Glutamatergic neuron (in vitro differentiated cells): Measurements from ENCODE around the gene TBL1XR1. TPM values are rescaled to one million over a fixed set of nuclear protein-coding genes. Genes with fewer than 3 reads are reported as not detected.

Source experiments
- DNase-seq: peaks from one replicate; pipeline ENCODE4 v3.0.0; 2022
- H3K27ac Mint-ChIP-seq: one replicate; pipeline ENCODE4 v1.8.0; 2020; ENCODE audit warnings: mild to moderate bottlenecking, mixed read lengths, inconsistent platforms; ENCODE audit not compliant: unreplicated experiment
- H3K27me3 Mint-ChIP-seq: one replicate; pipeline ENCODE4 v1.8.0; 2020; ENCODE audit warnings: mild to moderate bottlenecking, moderate library complexity, mixed read lengths, inconsistent platforms; ENCODE audit not compliant: unreplicated experiment
- H3K36me3 Mint-ChIP-seq: one replicate; pipeline ENCODE4 v1.8.0; 2020; ENCODE audit warnings: mild to moderate bottlenecking, mixed read lengths, inconsistent platforms; ENCODE audit not compliant: unreplicated experiment
- H3K4me1 Mint-ChIP-seq: one replicate; pipeline ENCODE4 v1.8.0; 2020; ENCODE audit warnings: mild to moderate bottlenecking, low read depth, mixed read lengths, inconsistent platforms; ENCODE audit not compliant: unreplicated experiment
- H3K4me3 Mint-ChIP-seq: one replicate; pipeline ENCODE4 v1.8.0; 2020; ENCODE audit warnings: mild to moderate bottlenecking, mixed read lengths, inconsistent platforms; ENCODE audit not compliant: unreplicated experiment
- H3K9me3 Mint-ChIP-seq: one replicate; pipeline ENCODE4 v1.8.0; 2020; ENCODE audit warnings: mild to moderate bottlenecking, moderate library complexity, mixed read lengths, inconsistent platforms; ENCODE audit not compliant: unreplicated experiment
- total RNA-seq: library from RNA; stranded (reverse); fragmentation: NEBNext Ultra II Directional; extraction: Animal tissue kit (Norgen Biotek cat#: 25700); gene quantifications from one replicate; pipeline ENCODE4 v1.2.1, GENCODE V29; 2021; ENCODE audit not compliant: unreplicated experiment
- TF ChIP-seq, protein P1 (sequence below): fragments of 200-600 bp; sonication (generic); IDR thresholded peaks from one replicate; pipeline ENCODE4 v1.5.0; 2021; ENCODE audit not compliant: partially characterized antibody, unreplicated experiment

Gene TBL1XR1
- total RNA-seq, 1 donor from 2014 or later: 101 TPM

DNA sequence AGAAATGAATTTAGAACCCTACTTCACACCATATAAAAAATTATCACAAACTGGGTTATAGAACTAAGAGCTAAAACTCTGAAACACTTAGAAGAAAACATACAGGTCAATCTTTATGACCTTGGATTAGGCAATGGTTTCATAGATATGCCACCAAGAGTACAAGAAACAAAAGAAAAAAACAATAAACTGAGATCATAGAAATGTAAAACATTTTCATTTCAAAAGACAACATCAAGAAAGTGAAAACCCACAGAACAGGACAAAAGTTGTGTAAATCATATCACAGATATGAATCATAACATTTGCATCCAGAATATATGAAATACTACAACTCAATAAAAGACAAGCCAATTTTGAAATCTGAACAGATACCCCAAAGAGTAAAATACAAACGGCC, 72.4 kb downstream of the TBL1XR1 start:
- peaks cover 29% of the 10 kb centered on the region for H3K4me1 Mint-ChIP-seq
- no peaks in the 10 kb centered on the region for H3K9me3 Mint-ChIP-seq
- H3K27ac Mint-ChIP-seq: no peak overlapping the region
- DNase-seq: no peak
- no peaks in the 10 kb centered on the region for H3K27me3 Mint-ChIP-seq
- H3K4me3 Mint-ChIP-seq: no peak overlapping the region
- TF ChIP-seq, protein P1, sequence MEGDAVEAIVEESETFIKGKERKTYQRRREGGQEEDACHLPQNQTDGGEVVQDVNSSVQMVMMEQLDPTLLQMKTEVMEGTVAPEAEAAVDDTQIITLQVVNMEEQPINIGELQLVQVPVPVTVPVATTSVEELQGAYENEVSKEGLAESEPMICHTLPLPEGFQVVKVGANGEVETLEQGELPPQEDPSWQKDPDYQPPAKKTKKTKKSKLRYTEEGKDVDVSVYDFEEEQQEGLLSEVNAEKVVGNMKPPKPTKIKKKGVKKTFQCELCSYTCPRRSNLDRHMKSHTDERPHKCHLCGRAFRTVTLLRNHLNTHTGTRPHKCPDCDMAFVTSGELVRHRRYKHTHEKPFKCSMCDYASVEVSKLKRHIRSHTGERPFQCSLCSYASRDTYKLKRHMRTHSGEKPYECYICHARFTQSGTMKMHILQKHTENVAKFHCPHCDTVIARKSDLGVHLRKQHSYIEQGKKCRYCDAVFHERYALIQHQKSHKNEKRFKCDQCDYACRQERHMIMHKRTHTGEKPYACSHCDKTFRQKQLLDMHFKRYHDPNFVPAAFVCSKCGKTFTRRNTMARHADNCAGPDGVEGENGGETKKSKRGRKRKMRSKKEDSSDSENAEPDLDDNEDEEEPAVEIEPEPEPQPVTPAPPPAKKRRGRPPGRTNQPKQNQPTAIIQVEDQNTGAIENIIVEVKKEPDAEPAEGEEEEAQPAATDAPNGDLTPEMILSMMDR: no peak
- no peaks in the 10 kb centered on the region for H3K36me3 Mint-ChIP-seq

DNA sequence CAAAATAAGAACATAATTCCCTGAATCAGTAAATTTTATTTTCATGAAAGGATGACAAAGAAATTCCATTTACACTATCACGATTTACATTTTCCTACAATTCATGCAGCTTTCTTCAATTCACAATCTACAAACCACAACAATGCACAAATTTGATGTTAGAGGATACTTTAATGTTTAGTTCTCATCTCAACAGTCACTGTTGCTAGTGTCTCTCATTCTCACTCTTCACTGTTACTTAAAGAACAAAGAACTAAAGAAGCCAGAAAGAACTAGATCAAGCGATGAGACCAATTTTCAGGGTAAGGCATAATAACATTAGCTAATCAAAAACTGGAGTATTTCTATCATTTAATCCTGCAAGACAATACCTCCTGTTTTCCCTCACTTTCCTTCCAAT, 73.5 kb downstream of the TBL1XR1 start:
- Mint-ChIP-seq H3K27ac (no peak overlapping the region), H3K27me3 (no peaks in the 10 kb centered on the region), H3K4me3 (no peak overlapping the region), H3K9me3 (no peaks in the 10 kb centered on the region), H3K4me1 (peaks cover 28% of the 10 kb centered on the region), H3K36me3 (no peaks in the 10 kb centered on the region)
- no peak for DNase-seq
- TF ChIP-seq, protein P1: no peak

DNA sequence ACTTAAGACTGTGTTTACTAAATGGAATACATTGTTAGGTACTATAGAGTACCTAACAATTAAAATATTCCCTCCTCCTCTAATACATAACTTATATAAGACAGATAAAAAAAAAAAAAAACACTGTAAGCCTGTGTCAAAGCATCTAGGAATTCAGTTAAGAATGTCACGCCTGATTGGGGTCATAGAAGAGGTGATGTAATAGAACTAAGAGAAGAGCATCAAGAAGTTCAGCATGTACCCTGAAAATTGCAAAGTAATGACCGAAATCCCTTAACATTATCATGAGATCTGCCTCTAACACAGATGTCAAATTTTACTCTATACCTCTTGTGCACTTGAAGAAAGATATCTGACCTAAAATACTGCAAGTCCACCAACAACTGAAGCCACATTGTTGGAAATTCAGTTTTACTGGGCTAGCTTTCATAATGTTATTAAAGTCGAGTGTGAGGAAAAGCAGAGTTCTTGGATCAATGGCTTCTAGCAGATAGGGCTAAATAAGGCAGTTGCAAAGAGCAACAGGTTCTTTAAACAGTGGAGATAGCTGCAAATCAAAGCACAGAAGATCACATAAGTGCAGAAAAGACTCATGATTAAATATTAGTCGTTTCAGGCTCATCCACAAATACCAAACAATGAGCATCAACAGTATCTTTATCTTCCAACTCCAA, 75.0 kb downstream of the TBL1XR1 start:
- no peaks in the 10 kb centered on the region for H3K27me3 Mint-ChIP-seq
- no peak overlapping the region for H3K4me3 Mint-ChIP-seq
- H3K4me1 Mint-ChIP-seq: peaks cover 29% of the 10 kb centered on the region
- H3K27ac Mint-ChIP-seq: no peak overlapping the region
- H3K36me3 Mint-ChIP-seq: no peaks in the 10 kb centered on the region
- TF ChIP-seq, protein P1: no peak
- no peak for DNase-seq
- H3K9me3 Mint-ChIP-seq: no peaks in the 10 kb centered on the region

DNA sequence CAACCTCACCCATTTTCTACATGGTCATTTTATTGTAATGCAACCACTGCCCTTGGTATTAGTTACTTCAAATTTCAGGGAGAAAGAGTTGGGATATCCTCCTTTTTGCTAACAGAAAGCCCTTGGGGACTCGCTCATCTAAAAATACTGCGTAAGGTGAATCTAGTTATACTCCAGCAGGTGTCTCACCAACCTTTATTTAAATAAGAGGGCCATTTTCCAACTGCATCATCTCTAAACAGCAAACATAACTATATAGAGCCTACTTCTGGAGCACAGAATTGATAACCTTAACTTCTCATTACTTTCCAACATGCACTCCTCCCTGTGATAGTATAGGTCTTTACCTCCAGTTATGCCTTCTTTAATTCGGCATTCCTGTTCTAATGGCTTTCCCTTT, 77.5 kb downstream of the TBL1XR1 start:
- H3K9me3 Mint-ChIP-seq: no peaks in the 10 kb centered on the region
- TF ChIP-seq, protein P1: no peak
- H3K36me3 Mint-ChIP-seq: no peaks in the 10 kb centered on the region
- H3K4me3 Mint-ChIP-seq: no peak overlapping the region
- no peaks in the 10 kb centered on the region for H3K27me3 Mint-ChIP-seq
- H3K4me1 Mint-ChIP-seq: peaks cover 29% of the 10 kb centered on the region
- DNase-seq: no peak
- no peak overlapping the region for H3K27ac Mint-ChIP-seq

DNA sequence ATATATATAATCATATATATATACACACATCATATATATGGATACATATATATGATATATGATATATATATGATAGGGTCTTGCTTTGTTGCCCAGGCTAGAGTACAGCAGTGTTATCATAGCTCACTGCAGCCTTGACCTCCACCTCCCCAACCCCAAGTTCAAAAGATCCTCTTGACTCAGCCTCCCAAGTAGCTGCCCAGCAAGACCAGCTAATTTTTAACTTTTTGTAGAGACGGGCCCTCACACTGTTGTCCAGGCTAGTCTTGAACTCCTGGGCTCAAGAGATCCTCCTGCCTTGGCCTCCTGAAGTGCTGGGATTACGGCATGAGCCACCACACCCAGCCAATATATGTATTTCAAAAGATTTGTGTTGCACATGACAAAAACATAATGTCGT, 83.0 kb downstream of the TBL1XR1 start:
- TF ChIP-seq, protein P1: no peak
- Mint-ChIP-seq H3K27me3 (no peaks in the 10 kb centered on the region), H3K27ac (no peak overlapping the region), H3K4me1 (peaks cover 15% of the 10 kb centered on the region), H3K4me3 (no peak overlapping the region), H3K36me3 (no peaks in the 10 kb centered on the region), H3K9me3 (no peaks in the 10 kb centered on the region)
- DNase-seq: no peak
